ENCODE data around the gene CLRN1.

- TF ChIP-seq GATA2 (IDR thresholded peaks at IDR 0.05; ENCODE audit: low read depth, low read length) (no peak), GATA3 (IDR thresholded peaks at IDR 0.05; ENCODE audit: low read depth, low read length) (no peak)
These were observed 60.8 kb downstream of the CLRN1 start for GRCh38 chr3:150911771-150912170.

All from SH-SY5Y (cell line).